ENCODE data around the gene NAB2.

DNA sequence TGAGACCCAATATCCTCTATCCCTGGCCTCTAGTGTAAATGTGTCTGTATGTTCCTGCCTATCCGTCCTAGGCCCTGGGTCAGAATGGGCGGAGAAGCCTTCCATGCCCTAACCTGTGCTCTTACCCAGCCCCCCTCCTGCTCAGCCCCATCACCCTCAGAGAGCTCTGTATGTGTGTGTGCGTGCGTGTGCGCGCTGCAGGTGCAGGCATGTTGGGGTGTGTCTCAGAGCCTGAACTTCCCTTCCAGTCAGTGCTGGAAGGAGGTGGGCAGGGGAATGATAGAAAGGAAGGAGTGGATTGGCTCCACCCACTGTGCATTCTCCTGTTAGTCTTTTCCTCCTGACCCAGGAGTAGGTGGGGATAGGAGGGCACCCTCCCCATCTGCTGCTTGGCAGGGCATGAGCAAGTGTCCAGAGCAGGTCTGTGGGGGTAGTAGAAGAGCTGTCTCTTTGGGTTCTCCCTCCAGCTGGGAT lies 7.2 kb downstream of the NAB2 start:
- TF ChIP-seq EZH2 (IDR thresholded peaks at IDR 0.05; ENCODE audit: borderline replicate concordance, low read depth, low read length, severe bottlenecking) (no peak), CTCF (IDR thresholded peaks at IDR 0.05; ENCODE audit: extremely low read depth in 1 of 2, insufficient read depth in 1 of 2, low read depth in 1 of 2, low read length in 2 of 2) (no peak), POLR2A (IDR thresholded peaks at IDR 0.05; ENCODE audit: low read depth, low read length) (no peak), POLR2AphosphoS5 (IDR thresholded peaks at IDR 0.05; ENCODE audit: insufficient read depth, low read depth, low read length) (no peak)
- TF ChIP-seq, protein P1, sequence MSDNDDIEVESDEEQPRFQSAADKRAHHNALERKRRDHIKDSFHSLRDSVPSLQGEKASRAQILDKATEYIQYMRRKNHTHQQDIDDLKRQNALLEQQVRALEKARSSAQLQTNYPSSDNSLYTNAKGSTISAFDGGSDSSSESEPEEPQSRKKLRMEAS (IDR thresholded peaks at IDR 0.05; ENCODE audit: insufficient read depth, insufficient read length), result no peak

Measured in endothelial cell of umbilical vein (primary cell).